Mesenchymal stem cell (in vitro differentiated cells and primary cell): ENCODE data around the gene FKBP2.

Experiments used
- DNase-seq: peaks from one replicate; pipeline ENCODE4 v3.0.0-alpha.2; 2013
- H2AFZ ChIP-seq: one replicate; pipeline ENCODE4 v1.6.1; 2013; ENCODE audit warnings: low read depth, mild to moderate bottlenecking, control low read depth, inconsistent platforms, low read length, moderate library complexity
- H2AK5ac ChIP-seq: 2 replicates; pipeline ENCODE4 v1.6.1; 2013; ENCODE audit warnings: low read length, moderate library complexity, mild to moderate bottlenecking, inconsistent platforms; ENCODE audit not compliant: severe bottlenecking
- H2BK120ac ChIP-seq: one replicate; pipeline ENCODE4 v1.6.1; 2013; ENCODE audit warnings: low read depth, mild to moderate bottlenecking, inconsistent platforms, low read length, moderate library complexity
- H2BK12ac ChIP-seq, 2 experiments: one replicate each; pipeline ENCODE4 v1.6.1; 2013; ENCODE audit warnings: inconsistent platforms in 2 of 2, low read length in 2 of 2, mild to moderate bottlenecking in 2 of 2, moderate library complexity in 2 of 2, control low read depth in 1 of 2
- H2BK15ac ChIP-seq: one replicate; pipeline ENCODE4 v1.6.1; 2013; ENCODE audit warnings: mild to moderate bottlenecking, low read depth, inconsistent platforms; ENCODE audit not compliant: poor library complexity, severe bottlenecking
- H2BK5ac ChIP-seq: 2 replicates; pipeline ENCODE4 v1.6.1; 2013; ENCODE audit warnings: low read depth, mild to moderate bottlenecking, low read length, control low read depth, inconsistent platforms; ENCODE audit not compliant: poor library complexity, severe bottlenecking
- H3K14ac ChIP-seq, 2 experiments: one replicate each; pipeline ENCODE4 v1.6.1; 2013; ENCODE audit warnings: inconsistent platforms in 2 of 2, low read length in 2 of 2, control low read depth in 1 of 2, mild to moderate bottlenecking in 1 of 2, moderate library complexity in 1 of 2
- H3K18ac ChIP-seq, 2 experiments: one replicate each; pipeline ENCODE4 v1.6.1; 2013; ENCODE audit warnings: inconsistent platforms in 2 of 2, low read length in 2 of 2, control low read depth in 1 of 2, low read depth in 1 of 2, mild to moderate bottlenecking in 1 of 2
- H3K23ac ChIP-seq, 2 experiments: one replicate each; pipeline ENCODE4 v1.6.1; 2013; ENCODE audit warnings: inconsistent platforms in 2 of 2, low read length in 2 of 2, mild to moderate bottlenecking in 2 of 2, moderate library complexity in 2 of 2, control low read depth in 1 of 2
- H3K27ac ChIP-seq: 2 replicates; pipeline ENCODE4 v1.5.1; 2013; ENCODE audit warnings: mild to moderate bottlenecking, moderate library complexity, low read length, control low read depth, inconsistent platforms; ENCODE audit not compliant: poor library complexity, severe bottlenecking
- H3K27me3 ChIP-seq, 2 experiments: 2 replicates each; pipeline versions ENCODE4 v1.6.1 to v1.7.0; 2013; ENCODE audit warnings: low read length in 2 of 2, mild to moderate bottlenecking in 2 of 2, moderate library complexity in 2 of 2, control low read depth in 1 of 2, inconsistent platforms in 1 of 2; ENCODE audit not compliant: control insufficient read depth in 1 of 2, insufficient read depth in 1 of 2
- H3K36me3 ChIP-seq, 2 experiments: 2 replicates each; pipeline versions ENCODE4 v1.6.1 to v1.7.0; 2013; ENCODE audit warnings: low read length in 2 of 2, control low read depth in 1 of 2, inconsistent platforms in 1 of 2, low read depth in 1 of 2, mild to moderate bottlenecking in 1 of 2; ENCODE audit not compliant: insufficient read depth in 2 of 2, control insufficient read depth in 1 of 2
- H3K4ac ChIP-seq, 2 experiments: one replicate each; pipeline ENCODE4 v1.6.1; 2013; ENCODE audit warnings: inconsistent platforms in 2 of 2, low read length in 2 of 2, mild to moderate bottlenecking in 2 of 2, moderate library complexity in 2 of 2, control low read depth in 1 of 2, low read depth in 1 of 2
- H3K4me1 ChIP-seq: 2 replicates; pipeline ENCODE4 v1.6.1; 2013; ENCODE audit warnings: low read depth, low read length, control low read depth; ENCODE audit not compliant: control insufficient read depth, insufficient read depth
- H3K4me2 ChIP-seq: 2 replicates; pipeline ENCODE4 v1.6.1; 2013; ENCODE audit warnings: low read length, mild to moderate bottlenecking, inconsistent platforms; ENCODE audit not compliant: poor library complexity, severe bottlenecking
- H3K4me3 ChIP-seq, 2 experiments: 2 replicates each; pipeline versions ENCODE4 v1.5.1 to v1.7.0; 2013; ENCODE audit warnings: low read length in 2 of 2, mild to moderate bottlenecking in 2 of 2, control low read depth in 1 of 2, low read depth in 1 of 2; ENCODE audit not compliant: insufficient read depth in 1 of 2
- H3K79me1 ChIP-seq: replicated peaks from 2 replicates; pipeline ENCODE4 v1.6.1; 2013; ENCODE audit warnings: mild to moderate bottlenecking, control low read depth, low read length, inconsistent platforms; ENCODE audit not compliant: poor library complexity, severe bottlenecking
- H3K9ac ChIP-seq: 2 replicates; pipeline ENCODE4 v1.7.0; 2013; ENCODE audit warnings: mild to moderate bottlenecking, low read length, moderate library complexity
- H3K9me3 ChIP-seq: 2 replicates; pipeline ENCODE4 v1.7.0; 2013; ENCODE audit warnings: mild to moderate bottlenecking, low read length; ENCODE audit not compliant: control insufficient read depth
- H4K8ac ChIP-seq: one replicate; pipeline ENCODE4 v1.6.1; 2013; ENCODE audit warnings: inconsistent platforms, mild to moderate bottlenecking, low read length, moderate library complexity
- H4K91ac ChIP-seq: one replicate; pipeline ENCODE4 v1.6.1; 2013; ENCODE audit warnings: mild to moderate bottlenecking, low read length, inconsistent platforms
- WGBS: methylation state at CpG from one replicate; pipeline ENCODE4 v1.1.7; 2013; ENCODE audit warnings: mixed read lengths; 5-methylcytosine and 5-hydroxymethylcytosine counted together

The FKBP2 gene

DNA sequence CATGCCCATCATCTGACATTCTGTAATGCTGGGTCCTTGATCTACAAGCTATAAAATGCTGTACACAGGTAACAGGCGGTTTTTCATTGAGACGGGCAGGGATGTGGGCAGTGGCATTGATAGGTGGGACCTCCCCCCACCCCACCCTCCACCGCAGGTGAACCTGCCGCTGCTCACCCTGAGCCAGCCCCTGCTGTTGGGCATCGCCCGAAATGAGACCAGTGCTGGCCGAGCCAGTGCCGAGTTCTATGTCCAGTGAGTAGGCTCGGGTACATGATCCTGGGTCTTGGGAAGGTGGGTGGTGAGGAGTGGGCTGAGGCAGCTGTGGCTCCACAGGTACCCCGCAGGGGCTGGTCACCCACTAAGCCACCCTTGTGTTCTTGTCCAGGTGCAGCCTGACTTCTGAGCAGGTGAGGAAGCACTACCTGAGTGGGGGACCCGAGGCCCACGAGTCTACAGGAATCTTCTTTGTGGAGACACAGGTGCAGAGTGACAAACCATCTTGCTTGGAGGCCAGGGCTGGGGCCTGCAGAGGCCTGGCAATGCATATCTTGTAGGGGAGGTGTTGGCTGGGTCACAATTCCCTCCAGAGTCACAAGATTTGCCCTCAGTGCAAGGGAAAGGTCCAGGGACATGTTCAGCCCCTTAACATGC lies 11.7 kb upstream of the FKBP2 start:
- Histone ChIP-seq H3K79me1 (peaks cover 29% of the 10 kb centered on the region), H4K91ac (no peak overlapping the region), H2AFZ (no peak overlapping the region), H3K4me1 (peaks cover 61% of the 10 kb centered on the region), H3K18ac (peak overlapping the region in 1 of 2 experiments; percentile 41), H2BK5ac (no peak overlapping the region), H2BK15ac (no peak overlapping the region), H3K23ac (no peak overlapping the region), H3K9ac (peak overlapping the region; percentile 87), H3K27me3 (no peaks in the 10 kb centered on the region), H4K8ac (no peak overlapping the region), H3K27ac (no peak overlapping the region), H3K4me2 (no peak overlapping the region), H3K14ac (no peak overlapping the region), H3K4me3 (no peak overlapping the region), H2AK5ac (peak overlapping the region; percentile 26), H3K36me3 (peaks cover 1 to 22% of the 10 kb centered on the region in 2 experiments), H3K9me3 (no peaks in the 10 kb centered on the region), H2BK120ac (no peak overlapping the region), H3K4ac (no peak overlapping the region), H2BK12ac (peak overlapping the region in 1 of 2 experiments; percentile 66)
- DNase-seq = no peak
- WGBS = 95% methylated on average over 12 of the region's 12 CpGs

DNA sequence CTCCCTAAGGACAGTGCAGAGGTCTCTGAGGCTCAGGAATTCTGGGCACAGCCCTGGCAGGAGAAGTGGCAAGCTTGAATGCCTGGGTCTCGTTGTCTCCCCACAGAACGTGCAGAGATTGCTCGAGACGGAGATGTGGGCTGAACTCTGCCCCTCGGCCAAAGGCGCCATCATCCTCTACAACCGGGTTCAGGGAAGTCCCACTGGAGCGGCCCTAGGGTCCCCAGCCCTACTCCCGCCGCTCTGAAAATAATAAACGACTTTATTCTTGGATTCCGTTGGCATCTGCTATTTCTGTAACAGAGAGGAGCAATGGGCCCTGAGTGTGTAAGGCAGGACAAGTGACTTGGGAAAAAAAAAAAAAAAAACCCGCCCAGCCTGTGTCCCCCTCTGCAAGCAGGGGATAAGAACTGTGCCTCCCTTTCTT lies 11.1 kb upstream of the FKBP2 start:
- 65% methylated on average over 13 of the region's 13 CpGs for WGBS
- no peak for DNase-seq
- peak overlapping the region in 1 of 2 experiments; percentile 64 for H3K18ac ChIP-seq
- no peak overlapping the region for H4K91ac ChIP-seq
- H2BK5ac ChIP-seq = no peak overlapping the region
- H3K4me2 ChIP-seq = peak overlapping the region; percentile 91
- peak overlapping the region in 1 of 2 experiments; percentile 73 for H3K4ac ChIP-seq
- H2AFZ ChIP-seq = peak overlapping the region; percentile 81
- H3K9ac ChIP-seq = peak overlapping the region; percentile 87
- H3K14ac ChIP-seq = no peak overlapping the region
- peaks cover 55% of the 10 kb centered on the region for H3K4me1 ChIP-seq
- H3K27ac ChIP-seq = peak overlapping the region; percentile 56
- H3K79me1 ChIP-seq = peaks cover 24% of the 10 kb centered on the region
- peak overlapping the region; percentile 50 to 89 for H3K4me3 ChIP-seq
- H3K27me3 ChIP-seq = no peaks in the 10 kb centered on the region
- H2BK15ac ChIP-seq = no peak overlapping the region
- peak overlapping the region; percentile 50 for H4K8ac ChIP-seq
- peak overlapping the region; percentile 26 for H2AK5ac ChIP-seq
- H3K9me3 ChIP-seq = no peaks in the 10 kb centered on the region
- H3K23ac ChIP-seq = no peak overlapping the region
- H3K36me3 ChIP-seq = peaks cover 0 to 17% of the 10 kb centered on the region in 2 experiments
- H2BK12ac ChIP-seq = peak overlapping the region in 1 of 2 experiments; percentile 89
- no peak overlapping the region for H2BK120ac ChIP-seq

DNA sequence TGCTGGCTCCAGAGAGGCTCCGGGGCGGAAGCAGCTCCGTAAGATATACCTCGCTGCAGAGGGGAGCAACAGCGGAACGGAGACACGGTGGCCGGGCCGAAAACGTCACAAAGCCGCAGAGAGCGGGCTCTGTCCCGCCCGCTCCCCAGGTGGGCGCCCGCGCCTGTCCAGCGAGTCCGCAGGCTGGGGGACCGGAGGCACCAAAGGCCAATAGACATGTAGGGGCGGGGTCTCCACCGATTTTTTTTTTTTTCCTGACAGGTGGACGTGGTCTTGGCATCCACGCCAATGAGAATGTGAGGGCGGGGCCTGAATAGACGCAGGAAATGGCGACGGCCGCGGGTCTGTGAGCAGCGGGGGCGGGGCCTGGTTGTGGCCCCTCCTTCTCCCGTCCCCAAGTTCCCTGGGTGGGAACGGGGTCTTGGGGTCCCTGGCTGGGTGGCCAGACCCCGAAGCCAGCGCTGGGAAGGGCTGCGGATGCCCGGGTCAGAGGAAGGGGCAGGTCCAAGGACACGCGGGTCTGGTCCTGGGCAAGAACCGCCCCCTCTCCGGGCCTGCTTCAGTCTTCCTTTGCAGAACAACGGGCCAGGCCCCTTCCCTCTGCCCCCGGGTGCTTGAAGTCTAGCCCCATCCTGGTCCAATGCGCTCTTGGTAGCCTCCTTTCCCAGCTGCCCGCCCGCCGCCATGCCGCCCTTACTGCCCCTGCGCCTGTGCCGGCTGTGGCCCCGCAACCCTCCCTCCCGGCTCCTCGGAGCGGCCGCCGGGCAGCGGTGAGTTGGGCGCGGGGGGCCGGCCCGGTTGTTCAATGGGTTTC lies 10.5 kb upstream of the FKBP2 start, which contains the start of gene DNAJC4:
Gene DNAJC4 (plus strand): TSS at position 378 of the 814 bp plus-strand sequence. CDS start 307 bp downstream, at position 685.
- peak within 1 kb of the TSS; percentile 26 for H2AK5ac ChIP-seq
- peak within 1 kb of the TSS; percentile 95 for H4K91ac ChIP-seq
- peaks cover 54% of the 10 kb centered on the region for H3K4me1 ChIP-seq
- peaks cover 29% of the 10 kb centered on the region for H3K79me1 ChIP-seq
- under 1% methylated on average over 56 of the region's 62 CpGs for WGBS
- peak within 1 kb of the TSS; percentile 88 for H2BK15ac ChIP-seq
- peak within 1 kb of the TSS in 1 of 2 experiments; percentile 100 for H3K14ac ChIP-seq
- peak within 1 kb of the TSS; percentile 56 for H3K27ac ChIP-seq
- peaks cover under 1 to 16% of the 10 kb centered on the region in 2 experiments for H3K36me3 ChIP-seq
- H2AFZ ChIP-seq = peak within 1 kb of the TSS; percentile 86
- H3K4me3 ChIP-seq = peak within 1 kb of the TSS; percentile 77 to 89
- H3K9ac ChIP-seq = peak within 1 kb of the TSS; percentile 87
- H3K18ac ChIP-seq = peak within 1 kb of the TSS; percentile 84 to 93
- peak within 1 kb of the TSS; percentile 37 to 94 for H3K4ac ChIP-seq
- peak within 1 kb of the TSS; percentile 80 for H2BK5ac ChIP-seq
- peak within 1 kb of the TSS in 1 of 2 experiments; percentile 14 for H3K23ac ChIP-seq
- peak; percentile 93 for DNase-seq
- H3K4me2 ChIP-seq = peak within 1 kb of the TSS; percentile 91
- H2BK12ac ChIP-seq = peak within 1 kb of the TSS; percentile 9 to 89
- H2BK120ac ChIP-seq = peak within 1 kb of the TSS; percentile 73
- peak within 1 kb of the TSS; percentile 95 for H4K8ac ChIP-seq
- no peaks in the 10 kb centered on the region for H3K9me3 ChIP-seq
- no peaks in the 10 kb centered on the region for H3K27me3 ChIP-seq

DNA sequence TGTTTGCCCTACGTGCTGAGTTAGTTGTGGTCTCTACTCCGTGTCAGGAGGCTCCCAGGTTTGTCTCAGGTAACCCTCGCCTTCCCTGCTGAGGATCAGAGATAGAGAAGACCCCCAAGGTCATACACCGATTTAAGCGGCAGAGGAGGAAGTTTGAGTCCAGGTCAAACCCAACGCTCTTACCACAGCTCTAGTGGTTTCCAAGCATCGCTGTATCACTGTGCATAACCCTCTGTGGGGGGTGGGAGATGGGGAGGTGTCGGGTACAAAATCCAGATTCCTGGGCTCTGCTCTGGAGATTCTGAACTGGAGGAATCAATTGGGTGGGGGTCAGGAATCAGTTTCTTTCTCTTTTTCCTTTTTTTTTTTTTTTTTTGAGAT lies 9.9 kb upstream of the FKBP2 start:
- no peak overlapping the region for H3K14ac ChIP-seq
- no peaks in the 10 kb centered on the region for H3K27me3 ChIP-seq
- peak overlapping the region; percentile 44 for H2BK15ac ChIP-seq
- peaks cover 55% of the 10 kb centered on the region for H3K4me1 ChIP-seq
- H3K23ac ChIP-seq = no peak overlapping the region
- peak overlapping the region; percentile 91 for H3K4me2 ChIP-seq
- H3K4ac ChIP-seq = peak overlapping the region; percentile 37 to 94
- DNase-seq = no peak
- peak overlapping the region; percentile 95 for H4K8ac ChIP-seq
- no peak overlapping the region for H2BK5ac ChIP-seq
- H2AFZ ChIP-seq = no peak overlapping the region
- H3K9ac ChIP-seq = peak overlapping the region; percentile 87
- peak overlapping the region; percentile 73 for H2BK120ac ChIP-seq
- H3K9me3 ChIP-seq = no peaks in the 10 kb centered on the region
- peaks cover 30% of the 10 kb centered on the region for H3K79me1 ChIP-seq
- H2BK12ac ChIP-seq = peak overlapping the region in 1 of 2 experiments; percentile 9
- H4K91ac ChIP-seq = peak overlapping the region; percentile 95
- peak overlapping the region; percentile 84 to 93 for H3K18ac ChIP-seq
- peak overlapping the region; percentile 77 to 89 for H3K4me3 ChIP-seq
- peaks cover 6 to 20% of the 10 kb centered on the region in 2 experiments for H3K36me3 ChIP-seq
- WGBS = 22% methylated on average over 7 of the region's 8 CpGs
- peak overlapping the region; percentile 26 for H2AK5ac ChIP-seq
- H3K27ac ChIP-seq = no peak overlapping the region
